Ovary (tissue), 9 donors: ENCODE measurements around the gene HIRA. TPM values are rescaled to one million over a fixed set of nuclear protein-coding genes. Genes with fewer than 3 reads are reported as not detected.

Experiments used
- DNase-seq, 5 donors: peaks; one replicate each; pipeline ENCODE4 v3.0.0-alpha.2; 2019 to 2020
- H3K27ac ChIP-seq, 2 donors: fragments of 200-600 bp; one replicate each; pipeline versions ENCODE4 v1.5.1 to v1.8.0; 2019 to 2022
- H3K27me3 ChIP-seq: fragments of 200-600 bp; one replicate; pipeline ENCODE4 v1.8.0; 2022
- H3K36me3 ChIP-seq: fragments of 200-600 bp; sonication (generic); one replicate; pipeline ENCODE4 v1.5.1; 2019
- H3K4me1 ChIP-seq: one replicate; pipeline ENCODE4 v1.8.1; 2013; ENCODE audit warnings: mild to moderate bottlenecking, moderate library complexity; ENCODE audit not compliant: insufficient read depth
- H3K4me3 ChIP-seq: fragments of 200-600 bp; sonication (generic); one replicate; pipeline ENCODE4 v1.5.1; 2017
- H3K9me3 ChIP-seq, 2 donors: fragments of 200-600 bp in 1 of 2; sonication (generic) in 1 of 2; one replicate each; pipeline versions ENCODE4 v1.5.1 to v1.8.1; 2013 to 2019; ENCODE audit warnings: mild to moderate bottlenecking in 1 of 2, moderate library complexity in 1 of 2
- CTCF ChIP-seq, 3 donors: fragments of 450-650 bp in 2 of 3; fragments of 200-600 bp in 1 of 3; IDR thresholded peaks; one replicate each; pipeline versions ENCODE4 v1.5.1 to v1.8.0; 2016 to 2022; ENCODE audit warnings: antibody characterized with exemption in 3 of 3, mild to moderate bottlenecking in 1 of 3
- EP300 ChIP-seq: sonication (generic); formaldehyde crosslinking; IDR thresholded peaks from one replicate; pipeline ENCODE4 v1.6.1; 2017; ENCODE audit warnings: antibody characterized with exemption
- POLR2A ChIP-seq: fragments of 450-650 bp; IDR thresholded peaks from one replicate; pipeline ENCODE4 v1.6.1; 2017; ENCODE audit warnings: antibody characterized with exemption, mild to moderate bottlenecking, moderate library complexity
- WGBS, 3 donors: extraction: QIAGEN DNeasy Blood & Tissue Kit in 1 of 3; methylation state at CpG; one replicate each; pipeline versions ENCODE4 v1.1.5 to v1.1.7; 2013 to 2017; 5-methylcytosine and 5-hydroxymethylcytosine counted together
- intact Hi-C, 4 donors: fragments of 100-400 bp; cut with DNase I; formaldehyde crosslinking; loops; one replicate each; pipeline versions ENCODE4 v1.11.0 to v1.15.1; 2022 to 2023
- polyA plus RNA-seq, 2 donors: library from polyadenylated mRNA; stranded (reverse); fragments of 200-250 nt in 1 of 2; fragments of 350-450 nt in 1 of 2; fragmentation: Illumina TruSeq in 1 of 2; extraction: RNeasy Lipid Tissue Mini Kit (QIAGEN cat#74804) in 1 of 2; gene quantifications; one replicate each; pipeline ENCODE4 v1.2.3, GENCODE V29; 2013 to 2014
- total RNA-seq, 7 donors: library from RNA; depleted of rRNA in 2 of 7; stranded (reverse); fragments of >200 nt in 2 of 7; fragmentation: NEBNext Ultra II Directional in 3 of 7; extraction: Animal tissue kit (Norgen Biotek cat#: 25700) in 3 of 7; gene quantifications; one replicate each; pipeline versions ENCODE4 v1.1.0 to v1.2.4, GENCODE V29; 2016 to 2023
- donor health status: DM: no; HTN: no; CAD: no; lungs with moderate emphysema.
- donor health status: DM: no; HTN: no; CAD: no.
- donor health status: Bipolar disorder and iron deficiency.
- donor health status: DM: yes; HTN: yes; CAD: no.
- donor health status: DM: no; HTN: no; CAD: no.
- donor health status: DM: yes; HTN: yes; CAD: no.

Gene HIRA
- total and polyA plus RNA-seq, 9 donors, result 7.2 to 31.6 (median 19.8) TPM

- Histone ChIP-seq H3K27ac (no peak overlapping the region), H3K36me3 (no peaks in the 10 kb centered on the region), H3K4me3 (no peak overlapping the region), H3K27me3 (no peaks in the 10 kb centered on the region), H3K4me1 (no peaks in the 10 kb centered on the region), H3K9me3 (no peaks in the 10 kb centered on the region)
- TF ChIP-seq CTCF (IDR thresholded peaks at IDR 0.05), result no peak
- TF ChIP-seq POLR2A, result no peak
- TF ChIP-seq EP300, result no peak
- intact Hi-C loops, result no loop called here
- DNase-seq, result no peak
- 82 to 88% (median 87%) methylated on average over 14 of the region's 14 CpGs for WGBS, 3 donors
Observed at GRCh38 chr22:19357270-19358105, 74.0 kb downstream of the HIRA start.

- no peak for DNase-seq
- Histone ChIP-seq H3K9me3 (no peaks in the 10 kb centered on the region), H3K4me3 (no peak overlapping the region), H3K36me3 (no peaks in the 10 kb centered on the region), H3K27ac (no peak overlapping the region), H3K27me3 (no peaks in the 10 kb centered on the region), H3K4me1 (no peaks in the 10 kb centered on the region)
- intact Hi-C loops, result no loop called here
- whole genome bisulfite sequencing, 3 donors, result 93 to 96% (median 93%) methylated on average over 8 of the region's 8 CpGs
- TF ChIP-seq POLR2A (no peak), CTCF (IDR thresholded peaks at IDR 0.05) (no peak), EP300 (no peak)
Observed at GRCh38 chr22:19356708-19357269, 74.7 kb downstream of the HIRA start.

GRCh38 chr22:19355413-19356157, 75.9 kb downstream of the HIRA start:
- Histone ChIP-seq H3K27ac (no peak overlapping the region), H3K4me1 (no peaks in the 10 kb centered on the region), H3K27me3 (no peaks in the 10 kb centered on the region), H3K9me3 (no peaks in the 10 kb centered on the region), H3K4me3 (no peak overlapping the region), H3K36me3 (no peaks in the 10 kb centered on the region)
- no peak for DNase-seq
- intact Hi-C loops, result no loop called here
- TF ChIP-seq POLR2A (no peak), CTCF (IDR thresholded peaks at IDR 0.05) (no peak), EP300 (no peak)
- 91 to 92% (median 92%) methylated on average over 7 of the region's 7 CpGs for WGBS, 3 donors

GRCh38 chr22:19354201-19354600, 77.3 kb downstream of the HIRA start:
- Histone ChIP-seq H3K36me3 (peaks cover 2% of the 10 kb centered on the region), H3K4me1 (no peaks in the 10 kb centered on the region), H3K9me3 (no peaks in the 10 kb centered on the region), H3K4me3 (no peak overlapping the region), H3K27me3 (no peaks in the 10 kb centered on the region), H3K27ac (no peak overlapping the region)
- no peak for DNase-seq
- no peak for TF ChIP-seq EP300
- TF ChIP-seq POLR2A, result no peak
- no peak for TF ChIP-seq CTCF (IDR thresholded peaks at IDR 0.05)
- intact Hi-C loops, result no loop called here
- WGBS, 3 donors, result 93 to 97% (median 95%) methylated on average over 5 of the region's 5 CpGs
